PC-9 (cell line): ENCODE data around the gene BEND6.

Experiments used
- EZH2 ChIP-seq: fragments of 200-600 bp; sonication (generic); IDR thresholded peaks from 2 replicates; pipeline ENCODE4 v1.8.0; 2017; ENCODE audit warnings: antibody characterized with exemption, low read depth
- TF ChIP-seq, protein P1 (sequence below): fragments of 200-600 bp; sonication (generic); conservative IDR thresholded peaks from 2 replicates; pipeline ENCODE4 v1.6.1; 2017; ENCODE audit warnings: mixed run types, antibody characterized with exemption, mild to moderate bottlenecking, moderate library complexity

DNA sequence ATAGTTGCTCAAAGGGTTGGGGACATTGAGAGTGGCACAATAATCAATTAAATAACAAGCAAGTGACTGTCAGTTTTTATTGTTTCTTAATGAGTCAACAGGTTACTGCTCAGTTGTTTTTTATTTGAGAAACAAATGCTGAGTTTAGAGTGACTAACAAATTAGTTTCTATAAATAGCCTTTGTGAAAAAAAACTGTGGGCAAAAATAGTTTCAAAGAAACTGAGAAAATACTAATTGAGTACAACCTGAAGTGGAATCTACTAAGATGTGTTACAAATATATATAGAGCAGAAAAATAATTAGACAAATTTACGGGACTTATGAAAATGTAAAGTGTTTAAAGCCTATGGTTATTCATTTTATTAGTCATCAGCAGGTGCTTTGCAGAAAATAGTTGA, 22.3 kb downstream of the BEND6 start:
- TF ChIP-seq, protein P1, sequence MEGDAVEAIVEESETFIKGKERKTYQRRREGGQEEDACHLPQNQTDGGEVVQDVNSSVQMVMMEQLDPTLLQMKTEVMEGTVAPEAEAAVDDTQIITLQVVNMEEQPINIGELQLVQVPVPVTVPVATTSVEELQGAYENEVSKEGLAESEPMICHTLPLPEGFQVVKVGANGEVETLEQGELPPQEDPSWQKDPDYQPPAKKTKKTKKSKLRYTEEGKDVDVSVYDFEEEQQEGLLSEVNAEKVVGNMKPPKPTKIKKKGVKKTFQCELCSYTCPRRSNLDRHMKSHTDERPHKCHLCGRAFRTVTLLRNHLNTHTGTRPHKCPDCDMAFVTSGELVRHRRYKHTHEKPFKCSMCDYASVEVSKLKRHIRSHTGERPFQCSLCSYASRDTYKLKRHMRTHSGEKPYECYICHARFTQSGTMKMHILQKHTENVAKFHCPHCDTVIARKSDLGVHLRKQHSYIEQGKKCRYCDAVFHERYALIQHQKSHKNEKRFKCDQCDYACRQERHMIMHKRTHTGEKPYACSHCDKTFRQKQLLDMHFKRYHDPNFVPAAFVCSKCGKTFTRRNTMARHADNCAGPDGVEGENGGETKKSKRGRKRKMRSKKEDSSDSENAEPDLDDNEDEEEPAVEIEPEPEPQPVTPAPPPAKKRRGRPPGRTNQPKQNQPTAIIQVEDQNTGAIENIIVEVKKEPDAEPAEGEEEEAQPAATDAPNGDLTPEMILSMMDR: no peak
- no peak for TF ChIP-seq EZH2
